RCC 7860 (cell line): ENCODE results near the gene PPP1R3C.
A peak's percentile ranks its signal among the peaks of the same experiment; 100 is the strongest.

Experiments used
- DNase-seq: peaks from one replicate; pipeline ENCODE4 v3.0.0-alpha.2; 2015; ENCODE audit warnings: low spot score
- FAIRE-seq: peaks from 2 replicates; lab custom pipeline; 2012; peaks lifted over from hg19 to GRCh38; lab: Jason Lieb, UNC

Gene PPP1R3C

GRCh38 chr10:91629715-91630549, 2.9 kb downstream of the PPP1R3C start:
- FAIRE-seq (no peak), DNase-seq (no peak)

- no peak for DNase-seq
- no peak for FAIRE-seq
Measured at GRCh38 chr10:91628383-91628782, 4.5 kb downstream of the PPP1R3C start.

- FAIRE-seq, result no peak
- no peak for DNase-seq
Measured at GRCh38 chr10:91627344-91628102, 5.3 kb downstream of the PPP1R3C start.

- FAIRE-seq, result no peak
- no peak for DNase-seq
Measured at GRCh38 chr10:91626936-91627335, 5.9 kb downstream of the PPP1R3C start.

GRCh38 chr10:91624633-91625032, 8.2 kb downstream of the PPP1R3C start:
- no peak for DNase-seq
- no peak for FAIRE-seq

GRCh38 chr10:91622601-91623000, 10.3 kb downstream of the PPP1R3C start:
- DNase-seq (no peak), FAIRE-seq (no peak)

GRCh38 chr10:91621483-91622113, 11.3 kb downstream of the PPP1R3C start:
- no peak for FAIRE-seq
- DNase-seq, result no peak

GRCh38 chr10:91617072-91617609, 15.7 kb downstream of the PPP1R3C start:
- peak; percentile 83 for FAIRE-seq

GRCh38 chr10:91616137-91616536, 16.7 kb downstream of the PPP1R3C start:
- no peak for DNase-seq
- no peak for FAIRE-seq

More at GRCh38 chr10:91617072-91617609, 15.7 kb downstream of the PPP1R3C start:
- DNase-seq, result peak; percentile 68

GRCh38 chr10:91614225-91614624, 18.6 kb downstream of the PPP1R3C start:
- FAIRE-seq (no peak), DNase-seq (no peak)

- FAIRE-seq, result peak; percentile 87
- DNase-seq, result peak; percentile 89
Measured at GRCh38 chr10:91613411-91614187, 19.3 kb downstream of the PPP1R3C start.

GRCh38 chr10:91610919-91611318, 22.0 kb downstream of the PPP1R3C start:
- no peak for FAIRE-seq
- no peak for DNase-seq

- FAIRE-seq (no peak), DNase-seq (peak; percentile 26)
Measured at GRCh38 chr10:91610444-91610843, 22.4 kb downstream of the PPP1R3C start.

GRCh38 chr10:91607646-91608403, 25.0 kb downstream of the PPP1R3C start:
- DNase-seq (no peak), FAIRE-seq (no peak)

- DNase-seq (no peak), FAIRE-seq (no peak)
Measured at GRCh38 chr10:91605968-91606367, 26.9 kb downstream of the PPP1R3C start.

- FAIRE-seq, result peak; percentile 92
Measured at GRCh38 chr10:91604553-91605534, 28.0 kb downstream of the PPP1R3C start.

GRCh38 chr10:91603931-91604331, 28.9 kb downstream of the PPP1R3C start:
- FAIRE-seq (peak; percentile 90), DNase-seq (peak; percentile 75)

More at GRCh38 chr10:91604553-91605534, 28.0 kb downstream of the PPP1R3C start:
- DNase-seq, result peak; percentile 71

GRCh38 chr10:91602868-91603568, 29.9 kb downstream of the PPP1R3C start:
- DNase-seq (no peak), FAIRE-seq (no peak)
